Activated B cell treated with CpG ODN at 0.5 μM for 24 hours (primary cell): ENCODE data around the gene ZBTB16. TPM values are rescaled to one million over a fixed set of nuclear protein-coding genes. Genes with fewer than 3 reads are reported as not detected.

ENCODE experiments used
- ATAC-seq: fragments of 200-7000 bp; cut with Tn5 transposase; one replicate; pipeline ENCODE4 v1.10.0; 2021; ENCODE audit warnings: low read depth, mild to moderate bottlenecking, moderate library complexity
- CTCF ChIA-PET: fragments of 350-600 bp; sonication (Branson Sonifier 250); formaldehyde crosslinking; loops from one replicate; lab custom pipeline; 2021; ENCODE audit warnings: antibody characterized with exemption; lab: Charles Lee
- POLR2A ChIA-PET: fragments of 350-600 bp; sonication (Branson Sonifier 250); formaldehyde crosslinking; loops from one replicate; lab custom pipeline; 2021; ENCODE audit warnings: antibody characterized with exemption; lab: Charles Lee
- DNase-seq: peaks from one replicate; pipeline ENCODE4 v3.0.0; 2022
- H3K27ac Mint-ChIP-seq: one replicate; pipeline ENCODE4 v1.8.0; 2020; ENCODE audit warnings: mixed read lengths
- H3K27me3 Mint-ChIP-seq: one replicate; pipeline ENCODE4 v1.8.0; 2021; ENCODE audit warnings: mixed read lengths
- H3K36me3 Mint-ChIP-seq: one replicate; pipeline ENCODE4 v1.8.0; 2021; ENCODE audit warnings: low read depth, mixed read lengths
- H3K4me1 Mint-ChIP-seq: one replicate; pipeline ENCODE4 v1.8.0; 2021; ENCODE audit warnings: mixed read lengths
- H3K4me3 Mint-ChIP-seq: one replicate; pipeline ENCODE4 v1.8.0; 2020; ENCODE audit warnings: mild to moderate bottlenecking, mixed read lengths
- H3K9me3 Mint-ChIP-seq: one replicate; pipeline ENCODE4 v1.8.0; 2020; ENCODE audit warnings: mixed read lengths
- intact Hi-C: fragments of 100-400 bp; cut with micrococcal nuclease; formaldehyde crosslinking; loops from one replicate; pipeline ENCODE4 v1.15.1; 2024
- total RNA-seq: library from RNA; stranded (reverse); gene quantifications from 2 replicates; pipeline ENCODE4 v1.2.3, GENCODE V29; 2022
- TF ChIP-seq, protein P1 (sequence below): fragments of 200-600 bp; IDR thresholded peaks from one replicate; pipeline ENCODE4 v1.8.0; 2022; ENCODE audit warnings: antibody characterized with exemption, mild to moderate bottlenecking

The ZBTB16 gene
- total RNA-seq, 1 donor from 2014 or later = 2.5 TPM

DNA sequence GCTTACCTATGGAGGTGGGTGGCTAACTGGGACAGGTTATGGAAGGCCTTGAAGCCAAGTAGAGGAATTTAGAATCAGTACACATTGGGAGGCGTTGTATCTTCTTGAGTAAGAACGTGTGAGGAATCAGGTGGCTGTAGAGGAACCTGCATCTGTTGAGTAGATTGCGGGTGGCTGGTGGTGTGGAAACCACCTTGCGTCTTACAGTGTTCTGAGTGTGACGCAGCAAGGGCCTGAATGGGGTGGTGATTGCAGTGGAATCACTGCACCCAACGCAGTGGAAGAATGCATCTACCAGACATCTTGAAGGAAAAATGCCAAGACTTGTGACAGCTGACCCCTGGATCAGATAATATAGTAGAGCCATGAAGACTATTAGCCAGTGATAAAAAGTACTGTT is 125.9 kb downstream of the ZBTB16 start:
- DNase-seq (no peak), ATAC-seq (peak; percentile 67)
- TF ChIP-seq, protein P1, sequence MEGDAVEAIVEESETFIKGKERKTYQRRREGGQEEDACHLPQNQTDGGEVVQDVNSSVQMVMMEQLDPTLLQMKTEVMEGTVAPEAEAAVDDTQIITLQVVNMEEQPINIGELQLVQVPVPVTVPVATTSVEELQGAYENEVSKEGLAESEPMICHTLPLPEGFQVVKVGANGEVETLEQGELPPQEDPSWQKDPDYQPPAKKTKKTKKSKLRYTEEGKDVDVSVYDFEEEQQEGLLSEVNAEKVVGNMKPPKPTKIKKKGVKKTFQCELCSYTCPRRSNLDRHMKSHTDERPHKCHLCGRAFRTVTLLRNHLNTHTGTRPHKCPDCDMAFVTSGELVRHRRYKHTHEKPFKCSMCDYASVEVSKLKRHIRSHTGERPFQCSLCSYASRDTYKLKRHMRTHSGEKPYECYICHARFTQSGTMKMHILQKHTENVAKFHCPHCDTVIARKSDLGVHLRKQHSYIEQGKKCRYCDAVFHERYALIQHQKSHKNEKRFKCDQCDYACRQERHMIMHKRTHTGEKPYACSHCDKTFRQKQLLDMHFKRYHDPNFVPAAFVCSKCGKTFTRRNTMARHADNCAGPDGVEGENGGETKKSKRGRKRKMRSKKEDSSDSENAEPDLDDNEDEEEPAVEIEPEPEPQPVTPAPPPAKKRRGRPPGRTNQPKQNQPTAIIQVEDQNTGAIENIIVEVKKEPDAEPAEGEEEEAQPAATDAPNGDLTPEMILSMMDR = no peak
- ChIA-PET POLR2A (interaction anchor here (1.3 to 2.0 kb wide), 2 partner anchors 73 to 208 kb away, joined by 4 to 6 read pairs; no protein-coding TSS in a partner anchor), CTCF (interaction anchor here (1.6 to 2.9 kb wide), 2 partner anchors 75 to 191 kb away, joined by 3 to 21 read pairs; no protein-coding TSS in a partner anchor)
- H3K4me1 Mint-ChIP-seq = peaks cover 85% of the 10 kb centered on the region
- no peaks in the 10 kb centered on the region for H3K27me3 Mint-ChIP-seq
- H3K4me3 Mint-ChIP-seq = peak overlapping the region; percentile 25
- no peaks in the 10 kb centered on the region for H3K36me3 Mint-ChIP-seq
- intact Hi-C loops = loop anchor here (5.0 kb wide), 1 partner anchor 38 kb away; no protein-coding TSS in a partner anchor
- H3K27ac Mint-ChIP-seq = peak overlapping the region; percentile 94
- no peaks in the 10 kb centered on the region for H3K9me3 Mint-ChIP-seq

GRCh38 chr11:114187173-114187572 is 127.7 kb downstream of the ZBTB16 start:
- Mint-ChIP-seq H3K27me3 (no peaks in the 10 kb centered on the region), H3K4me3 (peak overlapping the region; percentile 55)
- POLR2A ChIA-PET = interaction anchor here (0.5 to 2.0 kb wide), 11 partner anchors 9 to 312 kb away, joined by 3 to 15 read pairs (median 6); partner anchors contain the start of gene USP28

DNA sequence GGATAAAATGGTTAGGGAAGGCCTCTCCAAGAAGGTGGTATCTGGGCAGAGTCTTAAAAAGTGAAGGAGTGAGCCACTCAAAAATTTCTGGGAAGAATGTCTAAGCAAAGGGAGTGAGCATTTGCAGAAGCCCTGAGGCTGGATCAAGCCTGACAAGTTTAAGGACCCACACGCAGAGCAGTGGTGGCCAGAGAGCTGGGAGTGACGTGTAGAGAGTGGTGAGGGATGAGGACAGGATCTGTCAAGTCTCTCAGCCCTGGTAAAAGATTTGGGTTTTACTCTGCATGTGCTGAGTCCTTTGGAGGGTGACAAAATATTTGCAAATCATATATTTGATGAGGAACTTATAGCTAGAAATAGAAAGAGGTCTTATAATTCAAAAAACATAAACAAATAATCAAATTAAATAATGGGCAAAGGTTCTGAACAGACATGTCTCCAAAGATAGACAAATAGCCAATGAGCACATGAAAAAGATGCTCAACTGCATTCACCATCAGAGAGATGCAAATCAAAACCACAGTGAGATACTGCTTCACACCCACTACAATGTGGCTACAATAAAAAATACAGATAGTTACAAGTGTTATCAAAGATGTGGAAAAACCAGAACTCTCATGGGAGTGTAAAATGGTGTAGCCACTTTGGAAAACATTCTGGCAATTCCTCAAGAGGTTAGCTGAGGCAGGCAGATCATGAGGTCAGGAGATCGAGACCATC is 129.5 kb downstream of the ZBTB16 start:
- Mint-ChIP-seq H3K27me3 (no peaks in the 10 kb centered on the region), H3K9me3 (peaks cover 3% of the 10 kb centered on the region), H3K4me3 (no peak overlapping the region), H3K27ac (peak overlapping the region; percentile 60), H3K36me3 (peaks cover 2% of the 10 kb centered on the region), H3K4me1 (peaks cover 59% of the 10 kb centered on the region)
- TF ChIP-seq, protein P1 = no peak
- ChIA-PET CTCF (interaction anchor here (1.1 kb wide), 1 partner anchor 54 kb away, joined by 3 read pairs; no protein-coding TSS in a partner anchor), POLR2A (interaction anchor here (0.9 to 1.1 kb wide), 3 partner anchors 9 to 65 kb away, joined by 3 to 7 read pairs (median 3); no protein-coding TSS in a partner anchor)
- ATAC-seq = no peak
- no peak for DNase-seq
- intact Hi-C loops = loop anchor here (5.0 kb wide), 1 partner anchor 42 kb away; no protein-coding TSS in a partner anchor

More at GRCh38 chr11:114187173-114187572, 127.7 kb downstream of the ZBTB16 start:
- DNase-seq (no peak), ATAC-seq (peak; percentile 82)
- TF ChIP-seq, protein P1 = no peak
- CTCF ChIA-PET = interaction anchor here (0.7 to 2.9 kb wide), 6 partner anchors 12 to 390 kb away, joined by 3 to 21 read pairs (median 4); no protein-coding TSS in a partner anchor
- H3K9me3 Mint-ChIP-seq = peaks cover 3% of the 10 kb centered on the region
- peaks cover 69% of the 10 kb centered on the region for H3K4me1 Mint-ChIP-seq
- intact Hi-C loops = loop anchor here (1.0 to 5.0 kb wide), 4 partner anchors 26 to 210 kb away; no protein-coding TSS in a partner anchor
- H3K36me3 Mint-ChIP-seq = peaks cover 2% of the 10 kb centered on the region
- peak overlapping the region; percentile 94 for H3K27ac Mint-ChIP-seq

DNA sequence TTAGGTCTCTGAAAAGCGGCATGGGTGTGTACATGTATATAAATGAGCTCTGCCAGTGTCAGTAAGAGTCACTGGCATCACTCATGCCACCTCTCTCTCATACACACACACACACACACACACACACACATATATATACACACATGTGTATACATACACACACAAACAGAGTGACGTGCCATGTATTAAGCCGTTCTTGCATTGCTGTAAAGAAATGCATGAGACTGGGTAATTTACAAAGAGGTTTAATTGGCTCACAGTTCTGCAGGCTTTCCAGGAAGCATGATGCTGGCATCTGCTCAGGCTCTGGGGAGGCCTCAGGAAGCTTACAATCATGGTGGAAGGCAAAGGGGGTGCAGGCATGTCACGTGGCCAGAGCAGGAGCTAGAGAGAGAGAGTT is 131.1 kb downstream of the ZBTB16 start:
- ChIA-PET POLR2A (no interaction called here), CTCF (interaction anchor here (0.6 kb wide), 1 partner anchor 136 kb away, joined by 3 read pairs; no protein-coding TSS in a partner anchor)
- ATAC-seq (no peak), DNase-seq (no peak)
- Mint-ChIP-seq H3K9me3 (peaks cover 3% of the 10 kb centered on the region), H3K36me3 (peaks cover 2% of the 10 kb centered on the region), H3K4me1 (peaks cover 61% of the 10 kb centered on the region), H3K4me3 (no peak overlapping the region), H3K27ac (peak overlapping the region; percentile 35), H3K27me3 (no peaks in the 10 kb centered on the region)
- TF ChIP-seq, protein P1 = no peak
- intact Hi-C loops = no loop called here
